Colon (tissue), 2 donors: ENCODE measurements around the gene KANSL1L.
"Not testable (repeated sequence)": the region's sequence is repeated elsewhere in the genome, so short reads cannot be mapped to it uniquely, and the experiment has no call there.

Source experiments
- FAIRE-seq: peaks from 2 replicates; lab custom pipeline; 2012; peaks lifted over from hg19 to GRCh38; lab: Jason Lieb, UNC
- donor health status: control.
- donor health status: control.

The KANSL1L gene

DNA sequence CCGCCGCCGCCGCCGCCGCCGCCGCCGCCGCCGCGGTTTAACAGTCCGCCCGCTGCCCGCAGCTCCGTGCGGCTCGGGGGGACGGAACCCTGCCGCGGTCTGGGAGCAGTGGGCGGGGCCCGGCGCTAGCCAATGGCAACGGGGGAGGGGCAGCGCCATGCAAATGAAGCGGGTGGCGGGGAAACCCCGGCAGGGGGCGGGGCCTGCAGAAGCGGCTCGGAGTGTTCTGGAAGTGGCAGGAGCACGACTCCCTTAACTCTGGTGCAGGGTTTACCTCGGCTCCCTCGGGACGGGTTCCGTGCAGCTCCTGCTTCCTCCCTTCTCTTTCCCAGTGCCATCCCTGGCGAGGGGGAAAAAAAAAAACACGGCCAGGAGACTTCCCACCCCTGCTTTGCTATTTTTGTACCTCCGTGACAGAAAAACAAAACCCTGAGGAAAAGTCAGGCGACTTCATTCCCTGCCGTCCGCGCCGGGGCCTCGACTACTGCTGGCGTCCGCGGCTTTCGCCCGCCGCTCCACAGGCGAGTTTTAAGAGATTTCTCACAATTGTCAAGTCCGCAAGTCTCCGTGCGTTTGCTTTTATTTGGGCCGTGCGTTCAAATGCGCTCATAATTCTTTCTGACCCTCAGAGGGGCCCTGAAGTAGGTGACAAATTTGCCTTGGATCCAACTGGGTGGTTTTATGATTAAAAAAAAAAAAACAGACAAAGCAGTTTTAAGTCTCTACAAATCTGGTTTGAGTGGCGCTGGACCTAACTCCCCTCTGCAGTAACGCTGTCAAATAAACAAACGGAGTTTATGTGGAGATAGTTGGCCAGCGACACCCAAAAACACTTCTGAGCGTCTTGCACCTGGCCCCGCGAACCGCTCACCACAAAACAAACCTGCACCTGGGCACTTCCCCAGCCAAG, at the start of gene KANSL1L:
TSS of gene KANSL1L (minus strand) at position 101 of the 910 bp plus-strand sequence. CDS start 16,827 bp downstream, outside the sequence.
- FAIRE-seq, result no peak

- FAIRE-seq, result no peak
These were observed 43.9 kb upstream of the KANSL1L start for GRCh38 chr2:210215120-210215519.

- FAIRE-seq, result no peak
These were observed 39.0 kb upstream of the KANSL1L start for GRCh38 chr2:210210185-210210584.

GRCh38 chr2:210207929-210208328, 36.7 kb upstream of the KANSL1L start:
- no peak for FAIRE-seq

- FAIRE-seq, result no peak
These were observed 32.3 kb upstream of the KANSL1L start for GRCh38 chr2:210203558-210203957.

DNA sequence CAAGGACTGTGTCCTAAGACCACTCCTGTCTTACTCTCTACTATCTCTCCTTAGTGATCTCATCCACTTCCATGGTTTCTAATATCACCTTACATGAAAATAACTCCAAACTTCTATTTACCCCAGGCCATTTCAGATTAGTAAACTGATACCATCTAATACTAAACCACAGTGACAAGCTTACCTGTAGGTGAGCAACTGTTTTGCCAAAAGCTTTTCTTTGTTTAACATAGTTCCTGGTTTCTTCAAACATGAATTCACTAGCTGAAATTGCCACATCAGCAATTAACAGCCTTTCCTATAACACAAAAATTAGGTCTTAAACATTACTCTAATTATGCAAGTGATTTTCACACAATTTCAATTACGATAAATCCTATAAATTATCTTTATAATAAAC, 31.9 kb upstream of the KANSL1L start:
- no peak for FAIRE-seq

DNA sequence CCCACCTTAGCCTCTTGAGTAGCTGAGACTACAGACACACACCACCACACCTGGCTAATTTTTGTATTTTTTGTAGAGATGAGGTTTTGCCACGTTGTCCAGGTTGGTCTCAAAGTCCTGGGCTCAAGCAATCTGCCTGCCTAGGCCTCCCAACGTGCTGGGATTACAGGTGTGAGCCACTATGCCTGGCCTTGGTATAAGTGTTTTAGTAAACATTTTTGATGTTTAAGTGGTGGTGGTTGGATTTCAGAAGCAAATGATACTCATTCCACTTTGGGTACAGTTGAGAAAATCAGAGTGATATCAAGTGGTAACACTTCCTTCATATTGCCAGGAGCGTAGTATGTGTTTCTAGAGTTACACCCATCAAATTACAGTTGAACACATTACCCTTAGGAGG, 28.6 kb upstream of the KANSL1L start:
- no peak for FAIRE-seq

- FAIRE-seq, result peak; percentile 78
These were observed 28.1 kb upstream of the KANSL1L start for GRCh38 chr2:210199186-210199765.

DNA sequence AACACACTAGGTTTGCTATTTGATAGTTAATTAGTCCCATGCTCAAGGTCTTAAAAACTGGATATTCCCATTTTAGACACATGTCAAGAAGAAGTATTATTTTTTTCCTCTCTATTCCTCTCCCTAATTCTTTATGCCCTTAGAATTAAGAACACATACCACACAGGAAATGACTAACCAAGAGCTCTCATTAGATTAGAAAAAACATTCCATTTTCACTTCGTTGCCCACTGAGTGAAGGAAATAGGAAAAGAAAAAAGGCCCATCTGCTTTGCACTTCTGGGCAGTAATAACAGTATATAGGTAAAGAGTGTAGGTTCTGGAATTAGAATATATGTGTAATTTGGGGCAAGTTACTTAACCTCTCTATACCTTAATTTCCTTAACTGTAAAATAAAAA, 27.1 kb upstream of the KANSL1L start:
- FAIRE-seq, result no peak

DNA sequence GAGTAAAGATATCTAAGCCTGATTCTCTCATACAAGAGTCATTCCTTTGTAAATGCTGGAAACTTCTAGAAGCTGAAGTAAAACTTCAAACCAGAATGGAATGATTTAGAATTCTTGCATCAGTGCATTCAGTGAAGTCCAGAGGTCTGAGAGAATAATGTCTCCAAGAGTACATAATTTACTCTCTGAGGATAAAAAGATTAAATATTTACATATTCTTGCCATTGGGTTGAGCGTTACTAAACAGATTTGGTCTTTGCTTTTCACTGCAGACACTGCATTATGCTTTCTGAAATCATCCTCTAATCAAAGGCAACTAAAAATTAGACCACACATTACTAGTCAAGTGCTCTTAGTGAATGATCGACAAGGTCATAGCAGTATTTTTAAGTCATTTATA, 26.5 kb upstream of the KANSL1L start:
- FAIRE-seq, result no peak

- FAIRE-seq, result no peak
These were observed 24.1 kb upstream of the KANSL1L start for GRCh38 chr2:210195101-210195852.

DNA sequence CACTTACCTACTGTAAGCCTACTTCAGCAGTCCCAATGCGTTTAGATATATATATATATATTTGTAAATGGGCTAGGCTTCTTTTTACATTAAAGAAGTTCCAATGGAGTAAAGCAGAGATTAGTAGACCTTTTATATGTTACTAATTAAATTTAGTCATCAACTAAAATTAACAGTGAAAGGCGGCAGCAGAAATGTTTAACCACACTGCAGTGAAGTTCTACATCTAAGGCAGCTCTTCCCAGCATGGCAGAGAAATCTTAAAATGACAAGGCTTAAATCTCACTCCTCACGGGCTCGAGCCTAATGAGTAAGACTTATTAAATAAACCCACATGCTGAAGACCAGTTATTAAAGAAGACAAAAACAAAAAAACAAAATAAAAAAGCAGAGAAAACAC, 19.1 kb upstream of the KANSL1L start:
- FAIRE-seq, result no peak

GRCh38 chr2:210189452-210190138, 18.4 kb upstream of the KANSL1L start:
- FAIRE-seq, result peak; percentile 43

DNA sequence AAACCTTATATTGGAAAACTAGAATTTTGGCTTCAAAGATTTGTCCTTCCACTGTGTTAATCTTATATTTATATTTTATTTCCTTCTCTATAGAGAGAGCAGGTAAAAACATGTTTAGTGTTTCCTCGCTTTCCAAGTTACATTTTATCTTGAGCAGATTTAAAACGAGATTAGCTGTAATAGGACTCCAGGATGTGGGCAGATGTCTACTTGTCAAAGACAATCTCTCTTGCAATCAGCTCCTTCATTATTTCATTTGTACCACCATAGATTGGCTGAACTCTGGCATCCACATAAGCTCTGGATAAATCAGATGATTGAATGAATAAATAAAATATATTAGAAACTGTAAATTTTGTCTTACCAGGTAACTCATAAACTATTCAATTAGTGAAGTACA, 17.5 kb upstream of the KANSL1L start:
- no peak for FAIRE-seq

DNA sequence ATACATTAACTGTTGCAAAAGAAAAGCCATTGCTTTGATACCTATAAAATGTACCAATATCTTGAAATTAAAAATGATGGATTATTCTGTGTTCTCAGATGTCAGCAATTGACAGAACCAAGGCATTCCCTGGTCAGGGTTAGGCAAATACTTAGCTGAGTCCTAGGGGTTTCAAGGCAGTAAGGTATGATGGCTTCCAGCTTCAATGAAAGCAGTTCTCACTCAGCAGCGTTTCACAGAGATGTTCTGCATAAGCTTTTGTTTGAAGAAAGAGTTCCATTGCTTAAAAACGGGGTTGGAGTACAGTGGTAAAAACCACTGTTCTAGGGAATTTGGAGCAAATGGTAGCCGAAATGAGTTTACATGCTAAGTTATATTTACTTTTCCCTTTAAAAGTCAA, 17.0 kb upstream of the KANSL1L start:
- no peak for FAIRE-seq

DNA sequence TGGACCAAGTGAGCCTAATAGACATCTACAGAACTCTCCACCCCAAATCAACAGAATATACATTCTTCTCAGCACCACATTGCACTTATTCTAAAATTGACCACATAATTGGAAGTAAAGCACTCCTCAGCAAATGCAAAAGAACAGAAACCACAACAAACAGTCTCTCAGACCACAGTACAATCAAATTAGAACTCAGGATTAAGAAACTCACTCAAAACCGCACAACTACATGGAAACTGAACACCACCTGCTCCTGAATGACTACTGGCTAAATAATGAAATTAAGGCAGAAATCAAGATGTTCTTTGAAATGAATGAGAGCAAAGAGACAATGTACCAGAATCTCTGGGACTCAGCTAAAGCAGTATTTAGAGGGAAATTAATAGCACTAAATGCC, 12.7 kb upstream of the KANSL1L start:
- not testable (repeated sequence) for FAIRE-seq

DNA sequence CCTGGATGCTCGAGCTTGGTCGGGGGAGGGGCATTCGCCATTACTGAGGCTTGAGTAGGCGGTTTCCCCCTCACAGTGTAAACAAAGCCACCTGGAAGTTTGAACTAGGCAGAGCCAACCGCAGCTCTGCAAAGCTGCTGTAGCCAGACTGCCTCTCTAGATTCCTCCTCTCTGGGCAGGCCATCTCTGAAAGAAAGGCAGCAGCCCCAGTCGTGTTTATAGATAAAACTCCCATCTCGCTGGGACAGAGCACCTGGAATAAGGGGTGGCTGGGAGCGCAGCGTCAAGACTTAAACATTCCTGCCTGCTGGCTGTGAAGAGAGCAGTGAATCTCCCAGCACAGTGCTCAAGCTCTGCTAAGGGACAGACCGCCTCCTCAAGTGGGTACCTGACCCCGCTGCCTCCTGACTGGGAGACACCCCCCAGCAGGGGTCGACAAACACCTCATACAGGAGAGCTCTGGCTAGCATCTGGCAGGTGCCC, 10.4 kb upstream of the KANSL1L start:
- FAIRE-seq, result not testable (repeated sequence)

GRCh38 chr2:210181033-210181605, 9.9 kb upstream of the KANSL1L start:
- FAIRE-seq, result not testable (repeated sequence)

DNA sequence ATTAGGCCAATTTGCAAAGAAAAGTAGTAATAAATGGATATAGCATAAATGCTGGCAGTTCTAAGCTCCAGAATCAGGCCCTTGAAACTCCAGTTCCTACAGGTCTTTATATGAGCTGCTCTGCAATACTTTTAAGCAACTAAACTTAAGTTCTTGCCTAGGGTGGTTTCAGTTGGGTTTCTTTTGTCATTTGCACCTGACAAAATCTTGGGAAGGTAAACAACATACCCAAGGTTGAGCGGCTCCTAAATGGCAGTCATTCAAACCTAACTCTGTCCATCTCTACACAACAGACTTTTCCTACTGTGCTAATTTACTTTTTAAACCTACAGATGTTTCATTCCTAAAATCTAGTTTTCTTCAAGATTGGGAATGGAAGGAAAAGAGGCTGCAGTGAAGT, 9.3 kb upstream of the KANSL1L start:
- no peak for FAIRE-seq

DNA sequence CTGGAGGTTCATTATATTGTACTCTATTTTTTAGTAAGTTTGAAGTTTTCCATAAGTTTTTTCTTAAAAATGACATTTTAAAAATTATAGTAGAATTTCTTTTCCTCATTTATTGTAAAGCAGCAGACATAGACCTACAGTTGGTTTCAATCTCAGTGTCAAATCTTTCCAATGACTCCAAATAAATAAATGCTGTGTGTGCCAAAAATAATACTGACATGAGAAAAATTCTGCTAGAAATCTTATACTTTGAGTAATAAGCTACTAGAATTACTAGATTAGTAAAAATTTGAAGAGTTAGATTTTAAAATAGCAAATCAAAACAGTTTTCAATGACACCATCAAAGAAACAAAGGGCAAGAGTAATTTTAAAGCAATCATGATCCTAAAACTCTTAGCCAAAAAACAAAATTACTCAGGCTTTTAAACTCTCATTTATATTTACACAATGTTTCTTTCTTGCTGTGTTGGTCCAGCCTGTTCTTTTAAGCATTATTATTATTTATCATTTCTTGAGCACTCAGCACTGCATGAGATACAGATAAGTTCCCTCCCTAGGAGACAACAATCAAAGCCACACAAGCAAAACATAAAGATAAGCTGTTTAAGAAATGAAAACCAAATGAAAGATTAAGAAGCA, 8.3 kb upstream of the KANSL1L start:
- no peak for FAIRE-seq

- FAIRE-seq, result no peak
These were observed 6.6 kb upstream of the KANSL1L start for GRCh38 chr2:210177769-210178168.
